ENCODE results near the gene TINAGL1.

Gene TINAGL1

GRCh38 chr1:31579374-31579773 lies 3.1 kb downstream of the TINAGL1 start:
- TF ChIP-seq CTCF (IDR thresholded peaks at IDR 0.05; ENCODE audit: control insufficient read depth, extremely low read depth, insufficient read depth), result no peak
- no peak for DNase-seq (ENCODE audit: low read depth)
- no peak overlapping the region for H3K4me3 ChIP-seq (ENCODE audit: low read depth, low read length)

- no peak for TF ChIP-seq CTCF (IDR thresholded peaks at IDR 0.05; ENCODE audit: control insufficient read depth, extremely low read depth, insufficient read depth)
- no peak for DNase-seq (ENCODE audit: low read depth)
- no peak overlapping the region for H3K4me3 ChIP-seq (ENCODE audit: low read depth, low read length)
These were observed 4.2 kb downstream of the TINAGL1 start for GRCh38 chr1:31580513-31580870.

GRCh38 chr1:31580891-31581603 lies 4.7 kb downstream of the TINAGL1 start:
- TF ChIP-seq CTCF (IDR thresholded peaks at IDR 0.05; ENCODE audit: control insufficient read depth, extremely low read depth, insufficient read depth), result no peak
- H3K4me3 ChIP-seq (ENCODE audit: low read depth, low read length), result no peak overlapping the region
- DNase-seq (ENCODE audit: low read depth), result no peak

GRCh38 chr1:31581821-31582810 lies 5.8 kb downstream of the TINAGL1 start:
- no peak for TF ChIP-seq CTCF (IDR thresholded peaks at IDR 0.05; ENCODE audit: control insufficient read depth, extremely low read depth, insufficient read depth)
- no peak overlapping the region for H3K4me3 ChIP-seq (ENCODE audit: low read depth, low read length)
- DNase-seq (ENCODE audit: low read depth), result no peak

DNA sequence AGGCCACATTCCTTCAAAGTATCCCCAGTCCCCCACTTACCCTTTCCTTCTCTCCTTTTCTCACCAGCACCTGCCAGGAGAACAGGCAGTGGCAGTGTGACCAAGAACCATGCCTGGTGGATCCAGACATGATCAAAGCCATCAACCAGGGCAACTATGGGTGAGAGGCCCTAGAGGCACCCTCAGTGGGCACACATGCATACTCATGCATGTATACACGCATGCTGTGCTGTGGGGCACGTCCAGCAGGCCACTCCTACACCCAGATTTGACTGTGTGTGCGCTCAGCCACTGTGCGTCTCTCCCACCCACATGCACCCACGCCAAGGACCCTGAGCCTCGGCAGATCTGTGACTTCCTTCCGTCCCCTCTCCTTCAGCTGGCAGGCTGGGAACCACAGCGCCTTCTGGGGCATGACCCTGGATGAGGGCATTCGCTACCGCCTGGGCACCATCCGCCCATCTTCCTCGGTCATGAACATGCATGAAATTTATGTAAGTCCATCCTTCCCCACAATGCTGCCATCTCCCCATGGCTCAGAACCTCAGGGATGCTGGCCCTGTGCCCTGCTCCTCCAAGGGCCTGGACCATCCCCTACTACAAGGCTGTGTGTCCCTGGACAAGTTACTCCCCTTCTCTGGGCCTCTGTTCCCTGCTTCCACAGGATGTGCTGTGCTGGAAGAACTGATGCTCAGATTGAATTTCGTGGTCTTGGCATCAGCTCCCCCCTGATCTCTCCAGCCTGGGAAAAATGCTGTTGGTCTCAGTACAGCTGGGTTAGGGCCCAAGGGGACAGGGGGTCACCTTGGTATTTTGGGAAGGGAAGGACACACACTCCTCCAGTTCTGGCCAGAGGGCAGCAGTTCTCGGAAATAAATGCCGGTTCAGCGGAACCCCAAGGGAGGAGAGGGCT lies 7.0 kb downstream of the TINAGL1 start:
- DNase-seq (ENCODE audit: low read depth), result no peak
- TF ChIP-seq CTCF (IDR thresholded peaks at IDR 0.05; ENCODE audit: control insufficient read depth, extremely low read depth, insufficient read depth), result no peak
- no peak overlapping the region for H3K4me3 ChIP-seq (ENCODE audit: low read depth, low read length)

Measured in LNCaP clone FGC (cell line).